ENCODE results near the gene ABCA2. TPM values are rescaled to one million over a fixed set of nuclear protein-coding genes. Genes with fewer than 3 reads are reported as not detected.

The ABCA2 gene
- total RNA-seq, 1 experiment from 2014 or later = 22.4 TPM

- no peaks in the 10 kb centered on the region for H3K79me1 ChIP-seq (ENCODE audit: insufficient read depth, low read depth, low read length, poor library complexity, severe bottlenecking)
- H3K9ac ChIP-seq (ENCODE audit: extremely low read depth, insufficient read length, low read length) = no peak overlapping the region
- peaks cover 6% of the 10 kb centered on the region for H3K23me2 ChIP-seq (ENCODE audit: insufficient read length, low read depth, low read length, poor library complexity, severe bottlenecking)
- no peak overlapping the region for H4K5ac ChIP-seq (ENCODE audit: insufficient read length, low read depth, low read length)
- H3K14ac ChIP-seq (ENCODE audit: insufficient read depth, low read length) = no peak overlapping the region
- no peaks in the 10 kb centered on the region for H3K27me3 ChIP-seq (ENCODE audit: insufficient read depth, low read length)
- no peak overlapping the region for H3K27ac Mint-ChIP-seq
- no peaks in the 10 kb centered on the region for H3K9me3 ChIP-seq (ENCODE audit: control insufficient read depth, low read depth, low read length)
- no peak for DNase-seq
- no peak overlapping the region for H3T11ph ChIP-seq (ENCODE audit: low read length)
- no peak overlapping the region for H3K56ac ChIP-seq (ENCODE audit: insufficient read length, low read depth, low read length)
- H3K27me3 Mint-ChIP-seq (ENCODE audit: low read depth) = peaks cover 11% of the 10 kb centered on the region
- H2BK20ac ChIP-seq (ENCODE audit: low read depth, low read length, poor library complexity, severe bottlenecking) = no peak overlapping the region
- no peak overlapping the region for H3K23ac ChIP-seq (ENCODE audit: insufficient read length, low read depth, low read length)
- H3K27ac ChIP-seq (ENCODE audit: insufficient read length, low read depth, low read length) = no peak overlapping the region
- H2BK12ac ChIP-seq (ENCODE audit: insufficient read length, low read depth, low read length) = no peak overlapping the region
- H3K4me1 Mint-ChIP-seq = peaks cover 2 to 13% of the 10 kb centered on the region in 2 experiments; a peak in 3 of 4 replicates
- H3K36me3 Mint-ChIP-seq (ENCODE audit: insufficient read depth in 1 of 3, low read depth in 3 of 3) = 0 out of 7 replicates have a peak, but pooled peaks cover 0 to under 1% (median 0%) of the 10 kb centered on the region in 3 experiments
- no peak overlapping the region for H2AK5ac ChIP-seq (ENCODE audit: insufficient read length, low read length)
- no peaks in the 10 kb centered on the region for H4K20me1 ChIP-seq (ENCODE audit: control insufficient read depth, insufficient read depth, insufficient read length)
- H3K9me3 Mint-ChIP-seq = no peaks in the 10 kb centered on the region
- no peak overlapping the region for H2BK120ac ChIP-seq (ENCODE audit: low read depth, low read length, poor library complexity, severe bottlenecking)
- no peaks in the 10 kb centered on the region for H3K4me1 ChIP-seq (ENCODE audit: insufficient read depth, low read length)
- no peak overlapping the region for H2BK15ac ChIP-seq (ENCODE audit: low read depth, low read length)
- no CpG with 5 or more reads among the region's 7 CpGs for WGBS (ENCODE audit: extremely low coverage, insufficient read length, low lambda C conversion rate)
- H3K18ac ChIP-seq (ENCODE audit: insufficient read length, low read depth, low read length) = no peak overlapping the region
- no peak overlapping the region for H2AFZ ChIP-seq (ENCODE audit: low read length)
- H3K4me2 ChIP-seq (ENCODE audit: insufficient read depth, insufficient read length, low read length) = no peak overlapping the region
- H4K8ac ChIP-seq (replicated peaks; ENCODE audit: insufficient read length, low read depth, low read length) = no peak overlapping the region
- no peak overlapping the region for H2BK5ac ChIP-seq (ENCODE audit: insufficient read length, low read length)
- no peak overlapping the region; a peak in 1 of 5 replicates for H3K4me3 Mint-ChIP-seq
- no peak for TF ChIP-seq CTCF (conservative IDR thresholded peaks at IDR 0.05)
- H3K79me2 ChIP-seq (ENCODE audit: insufficient read depth, low read length) = no peaks in the 10 kb centered on the region
- no peak overlapping the region for H3K4ac ChIP-seq (ENCODE audit: low read depth, low read length)
- no peak overlapping the region for H4K91ac ChIP-seq (ENCODE audit: insufficient read length, low read depth, low read length)
Observed at GRCh38 chr9:137023157-137023556, 4.9 kb downstream of the ABCA2 start.

All from H9 (cell line).